HG02610 (cell line): Measurements from ENCODE around the gene ZC3H10.
A peak's percentile ranks its signal among the peaks of the same experiment; 100 is the strongest.
"Not testable (repeated sequence)": the region's sequence is repeated elsewhere in the genome, so short reads cannot be mapped to it uniquely, and the experiment has no call there.

Experiments
- ATAC-seq: cut with Tn5 transposase; IDR thresholded peaks from one replicate; pipeline ENCODE4 v1.9.1; 2021; ENCODE audit warnings: mild to moderate bottlenecking, moderate library complexity; ENCODE audit not compliant: unreplicated experiment

The ZC3H10 gene

GRCh38 chr12:56153678-56154065, 35.6 kb downstream of the ZC3H10 start:
- ATAC-seq = no peak

- no peak for ATAC-seq
Observed at GRCh38 chr12:56154246-56154771, 36.2 kb downstream of the ZC3H10 start.

GRCh38 chr12:56154818-56155217, 36.8 kb downstream of the ZC3H10 start:
- ATAC-seq = no peak

GRCh38 chr12:56155256-56155845, 37.3 kb downstream of the ZC3H10 start:
- ATAC-seq = no peak

- not testable (repeated sequence) for ATAC-seq
Observed at GRCh38 chr12:56156464-56157200, 38.6 kb downstream of the ZC3H10 start.

- peak; percentile 20 for ATAC-seq
Observed at GRCh38 chr12:56157201-56158028, 39.3 kb downstream of the ZC3H10 start.

- peak; percentile 79 for ATAC-seq
Observed at GRCh38 chr12:56158029-56158925, 40.2 kb downstream of the ZC3H10 start, which contains the start of gene MYL6. TSS of gene MYL6 (plus strand) at chr12:56158359. CDS start at chr12:56158402, 43 bp downstream.

- no peak for ATAC-seq
Observed at GRCh38 chr12:56158926-56159461, 40.9 kb downstream of the ZC3H10 start.

GRCh38 chr12:56159482-56160192, 41.6 kb downstream of the ZC3H10 start:
- no peak for ATAC-seq

- no peak for ATAC-seq
Observed at GRCh38 chr12:56160193-56160763, 42.2 kb downstream of the ZC3H10 start.

GRCh38 chr12:56160894-56161689, 43.0 kb downstream of the ZC3H10 start:
- no peak for ATAC-seq

- no peak for ATAC-seq
Observed at GRCh38 chr12:56161690-56162351, 43.8 kb downstream of the ZC3H10 start.

GRCh38 chr12:56162468-56163290, 44.6 kb downstream of the ZC3H10 start:
- ATAC-seq = no peak

GRCh38 chr12:56163533-56164344, 45.7 kb downstream of the ZC3H10 start:
- no peak for ATAC-seq

GRCh38 chr12:56164345-56164729, 46.3 kb downstream of the ZC3H10 start:
- ATAC-seq = no peak

GRCh38 chr12:56165369-56165768, 47.3 kb downstream of the ZC3H10 start:
- ATAC-seq = no peak
